ENCODE results near the gene SERPINE3.

Gene SERPINE3

DNA sequence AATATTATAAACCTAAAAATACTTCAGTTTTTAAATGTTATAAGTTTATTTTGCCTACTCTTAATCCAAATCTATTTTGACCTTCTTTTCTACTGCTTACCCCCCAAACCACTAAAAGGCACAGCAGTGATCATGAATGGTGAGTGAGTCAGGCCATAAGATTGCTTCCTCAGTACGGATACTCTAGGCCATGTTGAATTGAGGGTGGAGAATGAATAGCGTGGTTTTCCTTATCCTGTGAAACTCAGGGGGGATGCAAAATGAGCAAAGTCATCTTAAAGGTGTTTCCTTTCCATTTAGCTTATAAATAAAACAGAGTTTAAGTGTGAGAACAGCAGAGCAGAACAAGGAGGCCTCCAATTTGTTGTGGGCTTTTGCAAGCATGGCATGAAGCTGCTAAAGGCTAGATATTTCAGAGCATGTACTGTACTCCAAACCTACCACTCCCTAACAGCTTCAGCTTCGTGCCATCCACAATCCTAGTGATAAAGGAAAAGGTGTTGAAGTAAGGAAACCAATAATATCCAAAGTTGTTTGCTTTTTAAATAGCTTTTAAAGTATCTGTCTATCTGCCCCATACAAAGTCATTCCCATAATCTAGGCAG lies 25.0 kb downstream of the SERPINE3 start:
- DNase-seq, result no peak

GRCh38 chr13:51370116-51370515 lies 30.6 kb downstream of the SERPINE3 start:
- DNase-seq, result no peak

DNA sequence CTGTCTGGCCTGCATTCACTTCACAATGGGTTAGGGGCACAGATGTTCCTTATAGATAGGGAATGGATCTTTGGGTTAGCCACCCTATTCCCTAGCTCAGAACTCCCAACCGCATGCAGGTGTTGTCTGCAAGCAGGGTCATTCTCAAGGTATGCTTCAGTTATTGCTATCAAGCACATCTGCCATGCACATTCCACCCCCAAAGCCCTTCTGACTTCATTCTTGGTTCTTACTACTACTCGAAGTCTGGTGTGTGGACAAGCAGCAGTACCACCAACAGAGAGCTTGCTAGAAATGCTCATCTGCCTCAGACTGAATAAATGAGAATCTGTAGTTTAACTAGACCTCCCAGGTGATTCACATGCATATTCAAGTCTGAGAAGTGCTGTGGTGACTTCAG lies 31.3 kb downstream of the SERPINE3 start:
- DNase-seq, result no peak

DNA sequence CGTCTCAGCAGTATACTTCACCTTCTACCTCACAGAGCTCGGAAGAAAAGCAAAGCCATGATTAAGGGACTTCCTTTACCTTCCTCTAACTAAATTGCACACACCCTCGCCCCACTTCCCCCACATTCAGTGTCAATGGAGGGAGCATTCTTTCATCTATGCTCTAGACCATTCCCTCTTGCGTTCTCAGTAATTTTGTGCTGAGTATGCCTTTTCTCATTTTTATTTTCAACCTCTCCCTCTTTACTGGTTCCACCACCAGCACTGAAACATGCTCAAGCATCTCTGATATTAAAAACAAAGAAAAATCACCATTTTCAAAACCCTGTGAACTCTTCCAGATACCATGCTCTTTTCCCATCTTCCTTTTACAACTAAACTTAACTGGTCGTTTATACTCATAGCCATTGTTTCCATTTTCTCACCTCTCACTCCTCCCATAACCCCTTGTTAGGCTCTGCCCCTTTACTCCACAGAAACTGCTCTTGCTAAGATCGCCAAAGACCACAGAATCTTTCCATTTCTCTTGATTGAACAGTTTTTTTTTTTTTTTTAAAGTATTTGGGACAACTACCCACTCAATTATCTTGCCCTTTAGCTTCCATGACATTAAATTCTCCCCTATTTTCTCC lies 32.4 kb downstream of the SERPINE3 start:
- no peak for DNase-seq

- DNase-seq, result no peak
Observed at GRCh38 chr13:51373451-51373850, 34.0 kb downstream of the SERPINE3 start.

- DNase-seq, result no peak
Observed at GRCh38 chr13:51380269-51380668, 40.8 kb downstream of the SERPINE3 start.

DNA sequence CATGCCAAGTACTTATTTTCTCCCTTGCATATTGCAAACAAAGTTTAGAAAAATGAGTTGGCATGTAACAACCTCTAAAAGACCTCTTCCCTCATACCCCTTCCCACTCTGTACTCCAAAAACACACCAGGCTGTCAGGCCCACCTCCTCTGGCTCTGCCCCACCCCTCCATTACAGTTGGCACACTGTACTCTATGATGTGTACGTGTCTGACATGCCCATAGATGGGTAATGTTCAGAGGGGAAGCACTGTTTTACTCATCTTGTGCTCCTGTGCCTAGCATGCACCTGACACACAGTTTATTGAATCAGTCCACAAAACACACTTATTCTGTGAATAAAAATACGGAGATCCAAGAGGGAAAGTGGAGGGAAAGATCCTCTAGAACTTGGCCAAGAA lies 45.6 kb downstream of the SERPINE3 start:
- no peak for DNase-seq

- no peak for DNase-seq
Observed at GRCh38 chr13:51394724-51395123, 55.2 kb downstream of the SERPINE3 start.

GRCh38 chr13:51396352-51396751 lies 56.9 kb downstream of the SERPINE3 start:
- no peak for DNase-seq

GRCh38 chr13:51397262-51397941 lies 57.9 kb downstream of the SERPINE3 start:
- DNase-seq, result no peak

- no peak for DNase-seq
Observed at GRCh38 chr13:51405176-51405575, 65.7 kb downstream of the SERPINE3 start.

DNA sequence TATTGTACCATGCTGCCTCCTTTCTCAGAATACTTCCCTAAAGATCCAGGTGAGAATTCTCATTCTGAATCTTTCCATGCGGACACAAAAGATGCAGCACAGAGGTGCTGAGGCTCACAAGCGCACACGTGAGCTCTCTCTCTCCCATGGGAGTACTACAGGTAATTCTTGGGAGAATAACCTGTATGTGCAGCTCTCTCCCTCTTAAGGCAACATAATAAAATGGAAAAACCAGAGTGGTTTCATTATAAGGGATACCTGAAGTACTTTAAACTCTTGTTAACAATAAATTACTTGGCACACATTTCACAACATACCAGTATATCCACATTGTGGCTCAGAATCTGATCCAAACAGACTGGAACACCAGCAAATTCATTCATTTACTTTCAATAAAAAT lies 72.9 kb downstream of the SERPINE3 start:
- DNase-seq, result no peak

All from activated CD4-positive, CD25-positive, alpha-beta regulatory T cell (primary cell).